ENCODE data around the gene ZNF397. TPM values are rescaled to one million over a fixed set of nuclear protein-coding genes. Genes with fewer than 3 reads are reported as not detected.

Gene ZNF397
- total and polyA plus RNA-seq, 7 donors: 7.8 to 33.2 (median 25.5) TPM

GRCh38 chr18:35252466-35252865 lies 11.6 kb downstream of the ZNF397 start:
- WGBS, 2 donors: 95 to 97% methylated on average over 1 of the region's 1 CpG
- no peaks in the 10 kb centered on the region for H3K27me3 ChIP-seq
- no peak overlapping the region for H3K27ac ChIP-seq
- no peak for DNase-seq
- intact Hi-C loops (cut with DNase I): no loop called here
- peaks cover 4 to 53% (median 9%) of the 10 kb centered on the region in 4 donors for H3K36me3 ChIP-seq
- H3K9me3 ChIP-seq: no peaks in the 10 kb centered on the region
- no peaks in the 10 kb centered on the region for H3K4me1 ChIP-seq
- no peak overlapping the region for H3K4me3 ChIP-seq
- TF ChIP-seq POLR2A (IDR thresholded peaks at IDR 0.05): no peak
- TF ChIP-seq EP300 (IDR thresholded peaks at IDR 0.05): no peak
- no peak for TF ChIP-seq CTCF (IDR thresholded peaks at IDR 0.05)
- TF ChIP-seq POLR2AphosphoS5 (IDR thresholded peaks at IDR 0.05): no peak

GRCh38 chr18:35253655-35254287 lies 12.9 kb downstream of the ZNF397 start:
- no peak overlapping the region for H3K4me3 ChIP-seq
- no peaks in the 10 kb centered on the region for H3K4me1 ChIP-seq
- H3K36me3 ChIP-seq: peaks cover 4 to 49% (median 9%) of the 10 kb centered on the region in 4 donors
- H3K27ac ChIP-seq: no peak overlapping the region
- no peaks in the 10 kb centered on the region for H3K9me3 ChIP-seq
- no peaks in the 10 kb centered on the region for H3K27me3 ChIP-seq
- no peak for TF ChIP-seq CTCF (IDR thresholded peaks at IDR 0.05)
- no peak for TF ChIP-seq POLR2A (IDR thresholded peaks at IDR 0.05)
- TF ChIP-seq EP300 (IDR thresholded peaks at IDR 0.05): no peak
- TF ChIP-seq POLR2AphosphoS5 (IDR thresholded peaks at IDR 0.05): no peak
- intact Hi-C loops (cut with DNase I): no loop called here
- no peak for DNase-seq
- WGBS, 2 donors: 97 to 98% methylated on average over 4 of the region's 4 CpGs

- H3K9me3 ChIP-seq: no peaks in the 10 kb centered on the region
- intact Hi-C loops (cut with DNase I): no loop called here
- no peaks in the 10 kb centered on the region for H3K27me3 ChIP-seq
- WGBS, 2 donors: 95 to 97% methylated on average over 3 of the region's 3 CpGs
- H3K27ac ChIP-seq: no peak overlapping the region
- no peaks in the 10 kb centered on the region for H3K4me1 ChIP-seq
- no peak for DNase-seq
- no peak overlapping the region for H3K4me3 ChIP-seq
- TF ChIP-seq EP300 (IDR thresholded peaks at IDR 0.05): no peak
- no peak for TF ChIP-seq CTCF (IDR thresholded peaks at IDR 0.05)
- no peak for TF ChIP-seq POLR2AphosphoS5 (IDR thresholded peaks at IDR 0.05)
- TF ChIP-seq POLR2A (IDR thresholded peaks at IDR 0.05): no peak
- H3K36me3 ChIP-seq: peaks cover 4 to 34% (median 9%) of the 10 kb centered on the region in 4 donors
Measured at GRCh38 chr18:35256947-35257346, 16.1 kb downstream of the ZNF397 start.

- Histone ChIP-seq H3K9me3 (no peaks in the 10 kb centered on the region), H3K36me3 (peaks cover 0 to 24% (median 5%) of the 10 kb centered on the region in 4 donors), H3K4me1 (peaks cover 0 to 6% (median 5%) of the 10 kb centered on the region in 4 donors), H3K27ac (no peak overlapping the region), H3K4me3 (no peak overlapping the region), H3K27me3 (no peaks in the 10 kb centered on the region)
- WGBS, 2 donors: 90 to 94% methylated on average over 2 of the region's 2 CpGs
- intact Hi-C loops (cut with DNase I): loop anchor here (10.0 kb wide), 1 partner anchor 710 kb away; the partner anchor contains the start of gene RMP24
- TF ChIP-seq CTCF (IDR thresholded peaks at IDR 0.05): no peak
- DNase-seq: no peak
Measured at GRCh38 chr18:35264409-35264808, 23.6 kb downstream of the ZNF397 start.
